Measurements from ENCODE around the gene MICAL3.

MICAL3 gene

GRCh38 chr22:17743661-17744411 lies 280.5 kb downstream of the MICAL3 start:
- peaks cover 5% of the 10 kb centered on the region; the same call in 1 of the 2 replicates for H4K20me1 ChIP-seq (ENCODE audit: insufficient read depth, low read length)
- H3K4me1 ChIP-seq (ENCODE audit: low read length): 0 out of 2 replicates have a peak, but pooled peaks cover 3% of the 10 kb centered on the region
- H3F3A ChIP-seq (ENCODE audit: insufficient read depth, low read length): no peaks in the 10 kb centered on the region
- H3K4me3 ChIP-seq (ENCODE audit: low read length): no peak overlapping the region
- no peak for TF ChIP-seq EZH2 (optimal IDR thresholded peaks at IDR 0.05; ENCODE audit: low read depth, low read length)
- TF ChIP-seq CTCF (IDR thresholded peaks at IDR 0.05; ENCODE audit: low read length): no peak
- no peak for TF ChIP-seq EZH2phosphoT487 (IDR thresholded peaks at IDR 0.05; ENCODE audit: low read length)
- no peaks in the 10 kb centered on the region for H3K9me2 ChIP-seq (replicated peaks; ENCODE audit: insufficient read depth, low read length)
- no peak overlapping the region for H3K27ac ChIP-seq (ENCODE audit: low read length)
- H3K79me2 ChIP-seq (ENCODE audit: low read length): no peaks in the 10 kb centered on the region; the same call in 1 of the 2 replicates
- no peaks in the 10 kb centered on the region for H3K27me3 ChIP-seq (replicated peaks; ENCODE audit: insufficient read depth, low read length)
- H2AFZ ChIP-seq (ENCODE audit: low read length): no peak overlapping the region
- no peak overlapping the region for H3K4me2 ChIP-seq (ENCODE audit: low read depth, low read length)
- no peak overlapping the region for H3K9ac ChIP-seq (ENCODE audit: low read length)
- no peaks in the 10 kb centered on the region for H3K36me3 ChIP-seq (replicated peaks; ENCODE audit: insufficient read depth, low read length)
- no peak for DNase-seq
- H3K9me3 ChIP-seq (replicated peaks; ENCODE audit: insufficient read depth, low read length): no peaks in the 10 kb centered on the region

- 0 out of 2 replicates have a peak, but pooled peaks cover 3% of the 10 kb centered on the region for H3K4me1 ChIP-seq (ENCODE audit: low read length)
- H3K9ac ChIP-seq (ENCODE audit: low read length): no peak overlapping the region
- H3K27me3 ChIP-seq (replicated peaks; ENCODE audit: insufficient read depth, low read length): no peaks in the 10 kb centered on the region
- no peak overlapping the region for H3K4me3 ChIP-seq (ENCODE audit: low read length)
- H2AFZ ChIP-seq (ENCODE audit: low read length): no peak overlapping the region
- H3K4me2 ChIP-seq (ENCODE audit: low read depth, low read length): no peak overlapping the region
- TF ChIP-seq CTCF (IDR thresholded peaks at IDR 0.05; ENCODE audit: low read length) (peak; percentile 73), EZH2phosphoT487 (IDR thresholded peaks at IDR 0.05; ENCODE audit: low read length) (no peak), EZH2 (optimal IDR thresholded peaks at IDR 0.05; ENCODE audit: low read depth, low read length) (no peak)
- H3K9me2 ChIP-seq (replicated peaks; ENCODE audit: insufficient read depth, low read length): no peaks in the 10 kb centered on the region
- no peaks in the 10 kb centered on the region for H3K9me3 ChIP-seq (replicated peaks; ENCODE audit: insufficient read depth, low read length)
- H3K27ac ChIP-seq (ENCODE audit: low read length): no peak overlapping the region
- no peaks in the 10 kb centered on the region; the same call in 1 of the 2 replicates for H3K79me2 ChIP-seq (ENCODE audit: low read length)
- peak; percentile 67 for DNase-seq
- no peaks in the 10 kb centered on the region for H3F3A ChIP-seq (ENCODE audit: insufficient read depth, low read length)
- no peaks in the 10 kb centered on the region for H3K36me3 ChIP-seq (replicated peaks; ENCODE audit: insufficient read depth, low read length)
- H4K20me1 ChIP-seq (ENCODE audit: insufficient read depth, low read length): peaks cover 5% of the 10 kb centered on the region; the same call in 1 of the 2 replicates
These were observed 281.8 kb downstream of the MICAL3 start for GRCh38 chr22:17742527-17742902.

- Histone ChIP-seq H3K27ac (ENCODE audit: low read length) (no peak overlapping the region), H3K4me1 (ENCODE audit: low read length) (0 out of 2 replicates have a peak, but pooled peaks cover 3% of the 10 kb centered on the region), H3K79me2 (ENCODE audit: low read length) (no peaks in the 10 kb centered on the region; the same call in 1 of the 2 replicates), H3K9me2 (replicated peaks; ENCODE audit: insufficient read depth, low read length) (no peaks in the 10 kb centered on the region), H3K36me3 (replicated peaks; ENCODE audit: insufficient read depth, low read length) (no peaks in the 10 kb centered on the region), H3F3A (ENCODE audit: insufficient read depth, low read length) (no peaks in the 10 kb centered on the region), H3K9ac (ENCODE audit: low read length) (no peak overlapping the region), H4K20me1 (ENCODE audit: insufficient read depth, low read length) (peaks cover 5% of the 10 kb centered on the region; the same call in 1 of the 2 replicates), H3K27me3 (replicated peaks; ENCODE audit: insufficient read depth, low read length) (no peaks in the 10 kb centered on the region), H3K9me3 (replicated peaks; ENCODE audit: insufficient read depth, low read length) (no peaks in the 10 kb centered on the region), H3K4me2 (ENCODE audit: low read depth, low read length) (no peak overlapping the region), H3K4me3 (ENCODE audit: low read length) (no peak overlapping the region), H2AFZ (ENCODE audit: low read length) (no peak overlapping the region)
- no peak for DNase-seq
- TF ChIP-seq EZH2 (optimal IDR thresholded peaks at IDR 0.05; ENCODE audit: low read depth, low read length): no peak
- TF ChIP-seq EZH2phosphoT487 (IDR thresholded peaks at IDR 0.05; ENCODE audit: low read length): no peak
- no peak for TF ChIP-seq CTCF (IDR thresholded peaks at IDR 0.05; ENCODE audit: low read length)
These were observed 282.4 kb downstream of the MICAL3 start for GRCh38 chr22:17741866-17742526.

Measured in MM.1S (cell line).